Stomach (tissue), 9 donors: ENCODE data around the gene UBTD2. TPM values are rescaled to one million over a fixed set of nuclear protein-coding genes. Genes with fewer than 3 reads are reported as not detected.

Experiments
- DNase-seq, 2 donors: peaks; one replicate each; pipeline versions ENCODE4 v3.0.0 to v3.0.0-alpha.2; 2013 to 2019
- H3K27ac ChIP-seq, 5 donors: fragments of 200-600 bp in 4 of 5; sonication (generic) in 4 of 5; one replicate each; pipeline ENCODE4 v1.5.1; 2013 to 2019; ENCODE audit warnings: mild to moderate bottlenecking in 1 of 5, moderate library complexity in 1 of 5
- H3K27me3 ChIP-seq, 3 donors: fragments of 200-600 bp; sonication (generic); one replicate each; pipeline ENCODE4 v1.5.1; 2017 to 2019; ENCODE audit warnings: mixed run types in 1 of 3
- H3K36me3 ChIP-seq, 4 donors: fragments of 200-600 bp; sonication (generic); 1 replicate in 3 of 4; 2 replicates in 1 of 4; pipeline ENCODE4 v1.5.1; 2016 to 2019
- H3K4me1 ChIP-seq, 4 donors: fragments of 200-600 bp; sonication (generic); one replicate each; pipeline ENCODE4 v1.5.1; 2016 to 2019
- H3K4me3 ChIP-seq, 4 donors: fragments of 200-600 bp; sonication (generic) in 3 of 4; one replicate each; pipeline ENCODE4 v1.5.1; 2016 to 2019; ENCODE audit warnings: mild to moderate bottlenecking in 1 of 4
- H3K9me3 ChIP-seq, 4 donors: fragments of 200-600 bp; sonication (generic); one replicate each; pipeline ENCODE4 v1.5.1; 2016 to 2019
- CTCF ChIP-seq, 7 experiments: fragments of 450-650 bp in 4 of 7; fragments of 200-600 bp in 3 of 7; sonication (generic) in 3 of 7; IDR thresholded peaks; one replicate each; pipeline ENCODE4 v1.5.1; 2016 to 2019; ENCODE audit warnings: antibody characterized with exemption in 7 of 7, control low read depth in 2 of 7, mild to moderate bottlenecking in 1 of 7
- EP300 ChIP-seq: sonication (generic); formaldehyde crosslinking; IDR thresholded peaks from one replicate; pipeline ENCODE4 v1.6.1; 2017; ENCODE audit warnings: antibody characterized with exemption
- POLR2A ChIP-seq, 4 donors: fragments of 450-650 bp; IDR thresholded peaks; one replicate each; pipeline ENCODE4 v1.6.1; 2016; ENCODE audit warnings: antibody characterized with exemption in 4 of 4, control low read depth in 2 of 4, mild to moderate bottlenecking in 1 of 4, moderate library complexity in 1 of 4
- POLR2AphosphoS5 ChIP-seq, 3 donors: sonication (generic); formaldehyde crosslinking; IDR thresholded peaks; one replicate each; pipeline ENCODE4 v1.6.1; 2016; ENCODE audit warnings: antibody characterized with exemption in 3 of 3
- WGBS, 5 donors: extraction: QIAGEN DNeasy Blood & Tissue Kit in 3 of 5; methylation state at CpG; one replicate each; pipeline versions ENCODE4 v1.1.5 to v1.1.7; 2013 to 2018; 5-methylcytosine and 5-hydroxymethylcytosine counted together
- intact Hi-C: fragments of 100-400 bp; cut with DNase I; formaldehyde crosslinking; loops from one replicate; pipeline ENCODE4 v1.15.1; 2023; ENCODE audit warnings: low total_unique reads
- polyA plus RNA-seq, 3 donors: library from polyadenylated mRNA; stranded (reverse); fragments of 200-250 nt; gene quantifications; one replicate each; pipeline ENCODE4 v1.2.3, GENCODE V29; 2013
- total RNA-seq, 5 donors: library from RNA; depleted of rRNA; stranded (reverse); fragments of >200 nt; gene quantifications; one replicate each; pipeline versions ENCODE4 v1.1.0 to v1.2.3, GENCODE V29; 2014 to 2016
- donor health status: healthy with polysubstance abuse.
- donor health status: Bipolar disorder and iron deficiency.
- donor health status: healthy.

Gene UBTD2
- total and polyA plus RNA-seq, 8 donors: 1.8 to 48.5 (median 16.7) TPM

- peaks cover 0 to 28% (median 15%) of the 10 kb centered on the region in 4 donors for H3K4me1 ChIP-seq
- WGBS, 5 donors: 75 to 85% (median 81%) methylated on average over 4 of the region's 4 CpGs
- no peak overlapping the region for H3K4me3 ChIP-seq
- intact Hi-C loops: no loop called here
- no peaks in the 10 kb centered on the region for H3K27me3 ChIP-seq
- TF ChIP-seq CTCF (IDR thresholded peaks at IDR 0.05): no peak
- TF ChIP-seq EP300: no peak
- no peak for TF ChIP-seq POLR2AphosphoS5 (IDR thresholded peaks at IDR 0.05)
- no peak for TF ChIP-seq POLR2A (IDR thresholded peaks at IDR 0.05)
- no peak overlapping the region for H3K27ac ChIP-seq
- no peak for DNase-seq
- H3K9me3 ChIP-seq: no peaks in the 10 kb centered on the region
- H3K36me3 ChIP-seq: no peaks in the 10 kb centered on the region
These were observed 15.6 kb downstream of the UBTD2 start for GRCh38 chr5:172267943-172268342.

- peaks cover 0 to 28% (median 14%) of the 10 kb centered on the region in 4 donors for H3K4me1 ChIP-seq
- peak in 1 of 2 donors; percentile 48 for DNase-seq
- no peaks in the 10 kb centered on the region for H3K36me3 ChIP-seq
- intact Hi-C loops: no loop called here
- no peaks in the 10 kb centered on the region for H3K9me3 ChIP-seq
- H3K27ac ChIP-seq: no peak overlapping the region
- 57 to 73% (median 59%) methylated on average over 4 of the region's 4 CpGs for WGBS, 5 donors
- H3K27me3 ChIP-seq: no peaks in the 10 kb centered on the region
- no peak for TF ChIP-seq CTCF (IDR thresholded peaks at IDR 0.05)
- no peak for TF ChIP-seq EP300
- no peak for TF ChIP-seq POLR2A (IDR thresholded peaks at IDR 0.05)
- TF ChIP-seq POLR2AphosphoS5 (IDR thresholded peaks at IDR 0.05): no peak
- no peak overlapping the region for H3K4me3 ChIP-seq
These were observed 16.9 kb downstream of the UBTD2 start for GRCh38 chr5:172266676-172267092.

- Histone ChIP-seq H3K4me3 (no peak overlapping the region), H3K27me3 (no peaks in the 10 kb centered on the region), H3K9me3 (no peaks in the 10 kb centered on the region), H3K36me3 (no peaks in the 10 kb centered on the region), H3K4me1 (peaks cover 0 to 28% (median 16%) of the 10 kb centered on the region in 4 donors), H3K27ac (peak overlapping the region in 1 of 5 donors; percentile 16)
- no peak for DNase-seq
- TF ChIP-seq POLR2AphosphoS5 (IDR thresholded peaks at IDR 0.05): no peak
- TF ChIP-seq EP300: no peak
- no peak for TF ChIP-seq CTCF (IDR thresholded peaks at IDR 0.05)
- TF ChIP-seq POLR2A (IDR thresholded peaks at IDR 0.05): no peak
- WGBS, 5 donors: 64 to 82% (median 79%) methylated on average over 10 of the region's 10 CpGs
- intact Hi-C loops: no loop called here
These were observed 17.4 kb downstream of the UBTD2 start for GRCh38 chr5:172266071-172266675.

GRCh38 chr5:172264815-172265395 is 18.7 kb downstream of the UBTD2 start:
- TF ChIP-seq POLR2A (IDR thresholded peaks at IDR 0.05): no peak
- no peak for TF ChIP-seq CTCF (IDR thresholded peaks at IDR 0.05)
- no peak for TF ChIP-seq POLR2AphosphoS5 (IDR thresholded peaks at IDR 0.05)
- TF ChIP-seq EP300: no peak
- H3K27ac ChIP-seq: no peak overlapping the region
- H3K9me3 ChIP-seq: no peaks in the 10 kb centered on the region
- H3K4me3 ChIP-seq: no peak overlapping the region
- H3K36me3 ChIP-seq: no peaks in the 10 kb centered on the region
- H3K27me3 ChIP-seq: no peaks in the 10 kb centered on the region
- H3K4me1 ChIP-seq: peaks cover 0 to 32% (median 19%) of the 10 kb centered on the region in 4 donors
- intact Hi-C loops: no loop called here
- no peak for DNase-seq
- WGBS, 5 donors: 88 to 95% (median 90%) methylated on average over 4 of the region's 4 CpGs
